HFF-Myc (cell line): ENCODE results near the gene MRPS6.

Experiments used
- DNase-seq: peaks from one replicate; pipeline ENCODE4 v3.0.0-alpha.2; 2011; ENCODE audit warnings: low read depth; ENCODE audit errors: extremely low read depth
- H3K4me3 ChIP-seq: replicated peaks from 2 replicates; pipeline ENCODE4 v1.5.1; 2011; ENCODE audit warnings: low read depth, mild to moderate bottlenecking, control low read depth, low read length
- CTCF ChIP-seq: IDR thresholded peaks from 2 replicates; pipeline ENCODE4 v1.5.1; 2012; ENCODE audit warnings: mild to moderate bottlenecking, low read depth, low read length, control low read depth; ENCODE audit errors: missing control alignments

MRPS6 gene

GRCh38 chr21:34034369-34035014 lies 38.9 kb upstream of the MRPS6 start:
- no peak for TF ChIP-seq CTCF
- no peak for DNase-seq
- no peak overlapping the region for H3K4me3 ChIP-seq

GRCh38 chr21:34035619-34036354 lies 37.6 kb upstream of the MRPS6 start:
- no peak overlapping the region for H3K4me3 ChIP-seq
- no peak for TF ChIP-seq CTCF
- no peak for DNase-seq

- peak; percentile 32 for DNase-seq
- TF ChIP-seq CTCF: no peak
These were observed 36.2 kb upstream of the MRPS6 start for GRCh38 chr21:34037009-34037795.

GRCh38 chr21:34039678-34040382 lies 33.5 kb upstream of the MRPS6 start:
- no peak for TF ChIP-seq CTCF
- DNase-seq: no peak
- no peak overlapping the region for H3K4me3 ChIP-seq

More at GRCh38 chr21:34037009-34037795, 36.2 kb upstream of the MRPS6 start:
- no peak overlapping the region for H3K4me3 ChIP-seq

GRCh38 chr21:34042735-34043134 lies 30.6 kb upstream of the MRPS6 start:
- no peak for TF ChIP-seq CTCF
- no peak overlapping the region for H3K4me3 ChIP-seq
- DNase-seq: no peak

GRCh38 chr21:34043333-34043732 lies 30.0 kb upstream of the MRPS6 start:
- TF ChIP-seq CTCF: no peak
- H3K4me3 ChIP-seq: no peak overlapping the region
- DNase-seq: no peak
